ENCODE results near the gene RSPRY1.
"Not testable (repeated sequence)": the region's sequence is repeated elsewhere in the genome, so short reads cannot be mapped to it uniquely, and the experiment has no call there.

Gene RSPRY1

DNA sequence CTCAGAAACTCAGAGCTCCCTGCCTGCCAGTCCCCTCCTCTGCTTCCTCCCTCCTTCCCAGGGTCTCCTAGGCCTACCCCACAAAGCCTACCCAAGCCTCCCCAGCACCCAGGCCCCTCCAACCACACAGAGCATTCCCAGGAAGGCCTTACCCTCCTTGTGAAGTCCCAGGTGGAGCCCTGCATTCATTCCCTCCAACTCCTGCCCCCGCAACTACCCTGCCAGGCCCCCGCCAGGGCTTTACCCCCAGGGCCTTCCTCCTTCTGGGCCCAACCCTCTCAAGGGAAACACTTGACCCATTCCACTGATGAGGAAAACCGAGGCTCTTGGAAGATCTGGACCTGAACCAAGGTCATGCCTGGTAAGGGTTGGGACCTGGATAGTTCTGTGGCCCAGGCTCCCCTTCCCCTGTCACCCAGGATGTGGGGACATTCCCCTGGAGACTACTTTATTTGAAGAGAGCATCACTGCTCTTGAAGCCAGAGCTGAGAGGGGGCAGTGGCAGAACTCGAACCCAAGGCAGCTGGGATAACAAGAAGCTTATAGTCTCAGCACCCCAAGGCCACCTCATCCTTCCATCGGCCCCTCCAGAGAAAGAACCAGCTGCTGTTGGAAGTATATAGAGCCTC is 85.9 kb downstream of the RSPRY1 start:
- DNase-seq (ENCODE audit: low read depth): no peak

DNA sequence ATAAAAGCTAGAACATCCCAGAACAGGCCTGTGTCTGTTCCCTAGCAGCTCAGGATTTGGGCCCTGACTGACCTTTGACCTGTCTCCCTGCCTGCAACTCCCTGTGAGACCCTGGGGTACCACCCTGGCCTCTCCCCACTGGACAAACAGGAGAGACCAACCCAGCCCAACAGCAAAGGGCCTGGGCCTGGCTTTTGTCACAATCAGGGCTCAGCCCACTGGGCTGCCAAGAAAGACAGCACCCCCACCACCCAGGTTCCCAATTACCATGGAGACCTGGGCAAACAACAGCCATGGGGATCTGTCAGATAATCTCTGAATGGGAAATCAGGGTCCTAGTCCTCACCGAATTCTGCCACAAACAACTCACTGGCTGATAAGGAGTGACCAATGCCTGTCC is 87.2 kb downstream of the RSPRY1 start:
- no peak for DNase-seq (ENCODE audit: low read depth)

DNA sequence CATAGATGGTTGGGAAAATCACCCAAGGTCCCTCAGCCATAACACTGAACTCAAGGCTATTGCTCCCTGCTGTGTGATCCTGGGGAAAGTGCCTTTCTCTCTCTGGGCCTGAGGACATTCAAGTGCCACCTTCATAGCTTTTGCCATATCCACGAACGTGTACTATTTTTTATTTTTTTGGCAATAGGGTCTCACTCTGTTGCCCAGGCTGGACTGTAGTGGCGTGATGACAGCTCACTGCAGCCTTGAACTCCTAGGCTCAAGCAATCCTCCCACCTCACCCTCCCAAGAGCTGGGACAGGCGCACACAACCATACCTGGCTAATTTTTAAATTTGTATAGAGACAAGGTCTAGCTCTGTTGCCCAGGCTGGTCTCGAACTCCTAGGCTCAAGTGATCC is 87.7 kb downstream of the RSPRY1 start:
- no peak for DNase-seq (ENCODE audit: low read depth)

- DNase-seq (ENCODE audit: low read depth): not testable (repeated sequence)
Measured at GRCh38 chr16:57275946-57276345, 89.8 kb downstream of the RSPRY1 start.

DNA sequence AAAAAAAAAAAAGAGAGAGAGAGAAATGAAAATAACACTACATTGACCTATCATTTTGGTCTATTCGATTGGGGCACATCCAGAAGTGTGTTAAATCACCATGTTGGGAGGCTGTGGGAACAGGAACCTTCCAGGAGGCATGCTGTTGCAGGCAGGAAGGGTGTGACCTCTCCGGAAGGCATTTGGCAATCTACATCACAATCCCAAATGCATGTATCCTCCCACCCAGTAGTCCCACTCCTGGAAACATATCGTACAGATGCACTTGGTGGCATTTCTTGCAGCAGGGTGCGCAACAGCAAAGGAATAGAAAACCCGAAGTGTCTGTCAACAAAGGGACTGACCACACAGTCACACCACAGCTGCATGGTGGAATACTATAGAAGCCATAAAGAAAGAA is 90.5 kb downstream of the RSPRY1 start:
- no peak for DNase-seq (ENCODE audit: low read depth)

GRCh38 chr16:57277586-57277985 is 91.5 kb downstream of the RSPRY1 start:
- peak; percentile 21 for DNase-seq (ENCODE audit: low read depth)

- DNase-seq (ENCODE audit: low read depth): no peak
Measured at GRCh38 chr16:57278494-57278893, 92.4 kb downstream of the RSPRY1 start.

DNA sequence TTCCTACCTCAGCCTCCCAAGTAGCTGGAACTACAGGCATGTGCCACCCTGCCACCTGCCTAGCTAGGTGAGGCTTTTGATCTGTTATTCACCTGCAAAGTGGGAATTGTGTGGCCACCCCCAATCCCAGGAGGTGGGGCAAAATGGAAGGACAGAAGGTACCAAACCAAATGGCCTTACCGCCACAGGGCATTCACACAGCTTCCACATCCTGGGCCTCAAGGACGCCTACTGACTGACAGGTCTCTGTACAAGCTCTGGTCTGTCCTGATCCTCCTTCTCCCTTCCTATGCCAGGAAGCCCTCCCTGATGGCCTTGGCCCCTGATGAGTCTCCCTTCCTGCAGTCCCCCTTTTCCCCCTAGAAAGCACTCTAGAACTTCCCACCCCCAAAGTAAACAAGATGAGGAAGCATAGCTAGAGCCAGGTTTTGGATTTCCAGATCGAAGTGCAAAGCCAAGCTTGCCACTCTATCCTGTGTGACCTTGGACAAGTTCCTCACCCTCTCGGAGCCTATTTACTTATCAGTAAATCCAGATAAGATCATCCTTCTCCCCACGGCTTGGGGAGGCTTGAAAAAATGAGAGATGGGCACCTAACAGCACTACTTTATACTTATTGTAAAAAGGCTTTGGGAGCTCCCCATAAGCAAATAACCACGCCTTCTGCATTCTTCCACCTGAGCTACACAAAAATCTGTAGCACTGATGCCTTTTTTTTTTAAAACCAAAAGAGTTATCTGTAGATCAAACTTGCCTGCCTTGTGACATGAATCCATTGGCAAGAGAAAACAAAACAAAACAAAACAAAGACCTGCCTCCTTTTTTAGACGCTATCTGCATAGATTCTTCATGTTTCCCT is 93.9 kb downstream of the RSPRY1 start:
- no peak for DNase-seq (ENCODE audit: low read depth)

GRCh38 chr16:57281791-57282190 is 95.7 kb downstream of the RSPRY1 start:
- DNase-seq (ENCODE audit: low read depth): no peak

DNA sequence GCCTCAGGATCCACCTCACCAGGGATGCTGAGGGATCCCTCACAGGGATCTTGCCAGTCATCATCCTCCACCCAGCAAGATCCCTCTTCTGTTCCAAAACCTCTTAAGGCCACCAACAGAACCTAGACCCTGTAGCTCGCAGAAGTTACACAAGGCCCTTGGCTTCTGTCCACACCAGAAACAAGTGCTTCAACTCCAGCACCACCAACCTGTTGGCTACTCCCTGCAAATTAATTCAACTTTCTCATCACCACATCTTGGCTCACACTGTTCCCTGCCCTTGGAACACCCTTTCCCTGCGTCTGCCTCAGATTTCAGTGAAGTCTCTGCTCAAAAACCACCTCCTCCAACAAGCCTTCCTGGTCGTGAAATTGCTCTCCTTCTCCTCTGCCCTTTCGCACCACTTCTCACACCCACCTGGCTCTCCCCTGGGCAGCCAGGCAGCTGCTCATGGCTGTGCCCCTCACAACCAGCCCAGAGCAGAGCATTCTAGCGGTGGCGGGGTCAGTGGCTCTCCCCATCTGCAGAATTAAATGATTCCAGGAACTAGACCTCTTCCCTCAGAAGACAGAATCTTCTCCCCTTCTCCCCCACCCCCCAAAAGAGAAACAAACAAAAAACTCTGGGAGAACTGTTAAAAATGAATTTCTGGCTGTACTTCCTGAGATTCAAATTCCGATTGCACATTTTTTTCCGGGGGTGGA is 96.5 kb downstream of the RSPRY1 start:
- no peak for DNase-seq (ENCODE audit: low read depth)

DNA sequence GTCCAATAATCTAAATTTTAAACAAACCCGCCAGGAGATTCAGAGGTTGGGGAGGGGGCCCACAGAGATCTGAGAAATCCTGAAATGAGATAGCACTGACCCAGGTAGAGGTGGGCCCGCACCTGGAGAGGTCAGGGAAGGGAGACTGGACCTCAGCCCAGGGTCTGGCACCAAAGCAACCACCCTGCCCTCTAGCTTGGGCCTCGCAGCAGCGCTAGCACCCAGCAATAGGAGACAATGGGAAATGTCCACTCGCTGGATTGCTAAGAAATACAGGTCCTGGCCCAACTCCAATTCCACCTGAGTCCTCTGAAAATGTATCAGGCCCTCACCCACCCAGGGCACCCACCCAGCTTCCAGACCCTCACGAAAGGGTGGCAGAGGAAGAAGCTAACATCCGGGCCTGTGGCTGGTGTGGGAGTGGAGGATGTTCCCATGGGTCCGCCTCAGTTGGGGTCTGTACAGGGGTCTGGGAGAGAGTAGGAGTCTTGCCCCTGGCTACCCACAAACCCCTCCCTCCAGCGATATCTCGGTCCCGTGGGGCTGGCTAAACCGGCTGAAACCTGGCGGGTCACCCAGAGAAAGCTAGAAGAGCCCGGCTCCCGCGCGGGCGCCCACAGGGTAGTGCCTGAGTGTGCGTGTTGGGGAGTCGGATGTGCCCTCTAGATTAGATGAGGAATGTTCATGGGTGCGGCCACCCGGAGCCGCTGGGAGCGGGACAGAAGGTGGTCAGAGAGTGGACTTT is 97.3 kb downstream of the RSPRY1 start:
- DNase-seq (ENCODE audit: low read depth): no peak

DNA sequence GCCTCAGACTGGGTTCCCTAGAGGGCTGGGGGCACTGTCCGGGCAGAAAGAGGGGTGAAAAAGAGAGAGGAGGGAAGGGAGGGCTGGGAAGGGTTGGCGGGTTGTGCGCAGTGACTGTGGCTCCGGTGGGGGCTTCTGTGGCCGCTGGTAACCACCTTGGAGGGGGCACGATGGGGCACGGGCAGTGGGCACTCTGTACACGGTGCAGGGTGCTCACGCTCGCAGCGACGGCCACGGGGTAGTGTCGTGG is 97.8 kb downstream of the RSPRY1 start:
- no peak for DNase-seq (ENCODE audit: low read depth)

- DNase-seq (ENCODE audit: low read depth): no peak
Measured at GRCh38 chr16:57284209-57284951, 98.3 kb downstream of the RSPRY1 start, which contains the start of gene PLLP. PLLP (minus strand) TSS chr16:57284672; CDS start chr16:57284540, 132 bp downstream.

- DNase-seq (ENCODE audit: low read depth): no peak
Measured at GRCh38 chr16:57284952-57285363, 98.8 kb downstream of the RSPRY1 start.

- no peak for DNase-seq (ENCODE audit: low read depth)
Measured at GRCh38 chr16:57285379-57285778, 99.2 kb downstream of the RSPRY1 start.

- no peak for DNase-seq (ENCODE audit: low read depth)
Measured at GRCh38 chr16:57289391-57290257, 103.5 kb downstream of the RSPRY1 start.
